ENCODE data around the gene AACS.

AACS gene

GRCh38 chr12:125133616-125134015 is 68.4 kb downstream of the AACS start:
- Histone ChIP-seq H3K27ac (ENCODE audit: low read depth, low read length) (no peak overlapping the region), H3K4me1 (ENCODE audit: control insufficient read depth, low read length) (no peaks in the 10 kb centered on the region), H3K9me2 (replicated peaks; ENCODE audit: control insufficient read depth, low read length) (no peaks in the 10 kb centered on the region), H3K4me3 (ENCODE audit: low read length) (no peak overlapping the region), H3K79me2 (ENCODE audit: control insufficient read depth, low read length) (no peaks in the 10 kb centered on the region), H3K4me2 (ENCODE audit: low read length) (no peak overlapping the region), H3F3A (ENCODE audit: control insufficient read depth, insufficient read depth) (no peaks in the 10 kb centered on the region), H3K36me3 (ENCODE audit: control insufficient read depth, low read length) (no peaks in the 10 kb centered on the region), H3K9me3 (ENCODE audit: control insufficient read depth, insufficient read depth, low read length) (no peaks in the 10 kb centered on the region), H3K27me3 (ENCODE audit: control insufficient read depth, low read length) (no peaks in the 10 kb centered on the region), H4K20me1 (ENCODE audit: control insufficient read depth, insufficient read depth, low read depth, low read length) (no peaks in the 10 kb centered on the region)
- TF ChIP-seq CTCF (IDR thresholded peaks at IDR 0.05; ENCODE audit: low read depth, low read length, poor library complexity, severe bottlenecking) (no peak), EZH2phosphoT487 (IDR thresholded peaks at IDR 0.05; ENCODE audit: borderline replicate concordance, low read length) (no peak)

- TF ChIP-seq CTCF (IDR thresholded peaks at IDR 0.05; ENCODE audit: low read depth, low read length, poor library complexity, severe bottlenecking) (no peak), EZH2phosphoT487 (IDR thresholded peaks at IDR 0.05; ENCODE audit: borderline replicate concordance, low read length) (no peak)
- Histone ChIP-seq H3K9me2 (replicated peaks; ENCODE audit: control insufficient read depth, low read length) (no peaks in the 10 kb centered on the region), H3K36me3 (ENCODE audit: control insufficient read depth, low read length) (no peaks in the 10 kb centered on the region), H3K79me2 (ENCODE audit: control insufficient read depth, low read length) (no peaks in the 10 kb centered on the region), H4K20me1 (ENCODE audit: control insufficient read depth, insufficient read depth, low read depth, low read length) (no peaks in the 10 kb centered on the region), H3K27me3 (ENCODE audit: control insufficient read depth, low read length) (no peaks in the 10 kb centered on the region), H3F3A (ENCODE audit: control insufficient read depth, insufficient read depth) (no peaks in the 10 kb centered on the region), H3K27ac (ENCODE audit: low read depth, low read length) (no peak overlapping the region), H3K4me1 (ENCODE audit: control insufficient read depth, low read length) (no peaks in the 10 kb centered on the region), H3K4me2 (ENCODE audit: low read length) (no peak overlapping the region), H3K4me3 (ENCODE audit: low read length) (no peak overlapping the region), H3K9me3 (ENCODE audit: control insufficient read depth, insufficient read depth, low read length) (no peaks in the 10 kb centered on the region)
Observed at GRCh38 chr12:125134576-125134975, 69.3 kb downstream of the AACS start.

GRCh38 chr12:125135906-125136305 is 70.7 kb downstream of the AACS start:
- Histone ChIP-seq H3K9me2 (replicated peaks; ENCODE audit: control insufficient read depth, low read length) (no peaks in the 10 kb centered on the region), H3K4me3 (ENCODE audit: low read length) (no peak overlapping the region), H4K20me1 (ENCODE audit: control insufficient read depth, insufficient read depth, low read depth, low read length) (no peaks in the 10 kb centered on the region), H3K9me3 (ENCODE audit: control insufficient read depth, insufficient read depth, low read length) (no peaks in the 10 kb centered on the region), H3K4me2 (ENCODE audit: low read length) (no peak overlapping the region), H3K36me3 (ENCODE audit: control insufficient read depth, low read length) (no peaks in the 10 kb centered on the region), H3K27ac (ENCODE audit: low read depth, low read length) (no peak overlapping the region), H3K4me1 (ENCODE audit: control insufficient read depth, low read length) (no peaks in the 10 kb centered on the region), H3K79me2 (ENCODE audit: control insufficient read depth, low read length) (no peaks in the 10 kb centered on the region), H3F3A (ENCODE audit: control insufficient read depth, insufficient read depth) (no peaks in the 10 kb centered on the region), H3K27me3 (ENCODE audit: control insufficient read depth, low read length) (no peaks in the 10 kb centered on the region)
- TF ChIP-seq CTCF (IDR thresholded peaks at IDR 0.05; ENCODE audit: low read depth, low read length, poor library complexity, severe bottlenecking) (no peak), EZH2phosphoT487 (IDR thresholded peaks at IDR 0.05; ENCODE audit: borderline replicate concordance, low read length) (no peak)

- H3K4me3 ChIP-seq (ENCODE audit: low read length): no peak overlapping the region
- H3K27me3 ChIP-seq (ENCODE audit: control insufficient read depth, low read length): no peaks in the 10 kb centered on the region
- no peaks in the 10 kb centered on the region for H3K9me3 ChIP-seq (ENCODE audit: control insufficient read depth, insufficient read depth, low read length)
- H3K4me2 ChIP-seq (ENCODE audit: low read length): no peak overlapping the region
- H3K79me2 ChIP-seq (ENCODE audit: control insufficient read depth, low read length): no peaks in the 10 kb centered on the region
- no peak for TF ChIP-seq CTCF (IDR thresholded peaks at IDR 0.05; ENCODE audit: low read depth, low read length, poor library complexity, severe bottlenecking)
- TF ChIP-seq EZH2phosphoT487 (IDR thresholded peaks at IDR 0.05; ENCODE audit: borderline replicate concordance, low read length): no peak
- no peaks in the 10 kb centered on the region for H4K20me1 ChIP-seq (ENCODE audit: control insufficient read depth, insufficient read depth, low read depth, low read length)
- no peaks in the 10 kb centered on the region for H3K4me1 ChIP-seq (ENCODE audit: control insufficient read depth, low read length)
- no peaks in the 10 kb centered on the region for H3K36me3 ChIP-seq (ENCODE audit: control insufficient read depth, low read length)
- no peaks in the 10 kb centered on the region for H3F3A ChIP-seq (ENCODE audit: control insufficient read depth, insufficient read depth)
- no peaks in the 10 kb centered on the region for H3K9me2 ChIP-seq (replicated peaks; ENCODE audit: control insufficient read depth, low read length)
- H3K27ac ChIP-seq (ENCODE audit: low read depth, low read length): no peak overlapping the region
Observed at GRCh38 chr12:125136702-125137101, 71.5 kb downstream of the AACS start.

Measured in DOHH2 (cell line).